Measurements from ENCODE around the gene SEC11A.

DNA sequence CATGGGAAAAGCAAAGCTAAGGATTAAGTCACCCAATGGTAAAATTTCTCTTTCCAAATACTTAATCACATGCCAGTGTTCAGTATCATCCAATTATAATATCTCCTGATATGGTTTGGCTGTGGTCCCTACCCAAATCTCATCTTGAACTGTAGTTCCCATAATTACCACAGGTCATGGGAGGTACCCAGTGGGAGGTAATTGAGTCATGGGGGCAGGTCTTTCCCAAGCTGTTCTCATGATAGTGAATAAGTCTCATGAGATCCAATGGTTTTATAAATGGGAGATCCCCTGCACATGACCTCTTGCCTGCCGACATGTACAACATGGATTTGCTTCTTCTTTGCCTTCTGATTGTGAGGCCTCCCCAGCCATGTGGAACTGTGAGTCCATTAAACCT lies 31.8 kb downstream of the SEC11A start:
- TF ChIP-seq RAD21 (IDR thresholded peaks at IDR 0.05; ENCODE audit: low read depth), result no peak
- no peak for TF ChIP-seq EP300 (IDR thresholded peaks at IDR 0.05; ENCODE audit: borderline replicate concordance)
- no peak for TF ChIP-seq YY1 (IDR thresholded peaks at IDR 0.05; ENCODE audit: low read depth)
- no peak for TF ChIP-seq NFIC (IDR thresholded peaks at IDR 0.05)
- no peak for TF ChIP-seq EGR1 (IDR thresholded peaks at IDR 0.05)
- TF ChIP-seq, protein P1, sequence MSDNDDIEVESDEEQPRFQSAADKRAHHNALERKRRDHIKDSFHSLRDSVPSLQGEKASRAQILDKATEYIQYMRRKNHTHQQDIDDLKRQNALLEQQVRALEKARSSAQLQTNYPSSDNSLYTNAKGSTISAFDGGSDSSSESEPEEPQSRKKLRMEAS (IDR thresholded peaks at IDR 0.05), result no peak
- TF ChIP-seq, protein P2, sequence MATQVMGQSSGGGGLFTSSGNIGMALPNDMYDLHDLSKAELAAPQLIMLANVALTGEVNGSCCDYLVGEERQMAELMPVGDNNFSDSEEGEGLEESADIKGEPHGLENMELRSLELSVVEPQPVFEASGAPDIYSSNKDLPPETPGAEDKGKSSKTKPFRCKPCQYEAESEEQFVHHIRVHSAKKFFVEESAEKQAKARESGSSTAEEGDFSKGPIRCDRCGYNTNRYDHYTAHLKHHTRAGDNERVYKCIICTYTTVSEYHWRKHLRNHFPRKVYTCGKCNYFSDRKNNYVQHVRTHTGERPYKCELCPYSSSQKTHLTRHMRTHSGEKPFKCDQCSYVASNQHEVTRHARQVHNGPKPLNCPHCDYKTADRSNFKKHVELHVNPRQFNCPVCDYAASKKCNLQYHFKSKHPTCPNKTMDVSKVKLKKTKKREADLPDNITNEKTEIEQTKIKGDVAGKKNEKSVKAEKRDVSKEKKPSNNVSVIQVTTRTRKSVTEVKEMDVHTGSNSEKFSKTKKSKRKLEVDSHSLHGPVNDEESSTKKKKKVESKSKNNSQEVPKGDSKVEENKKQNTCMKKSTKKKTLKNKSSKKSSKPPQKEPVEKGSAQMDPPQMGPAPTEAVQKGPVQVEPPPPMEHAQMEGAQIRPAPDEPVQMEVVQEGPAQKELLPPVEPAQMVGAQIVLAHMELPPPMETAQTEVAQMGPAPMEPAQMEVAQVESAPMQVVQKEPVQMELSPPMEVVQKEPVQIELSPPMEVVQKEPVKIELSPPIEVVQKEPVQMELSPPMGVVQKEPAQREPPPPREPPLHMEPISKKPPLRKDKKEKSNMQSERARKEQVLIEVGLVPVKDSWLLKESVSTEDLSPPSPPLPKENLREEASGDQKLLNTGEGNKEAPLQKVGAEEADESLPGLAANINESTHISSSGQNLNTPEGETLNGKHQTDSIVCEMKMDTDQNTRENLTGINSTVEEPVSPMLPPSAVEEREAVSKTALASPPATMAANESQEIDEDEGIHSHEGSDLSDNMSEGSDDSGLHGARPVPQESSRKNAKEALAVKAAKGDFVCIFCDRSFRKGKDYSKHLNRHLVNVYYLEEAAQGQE (IDR thresholded peaks at IDR 0.05; ENCODE audit: low read depth), result no peak
- TF ChIP-seq TAF1 (IDR thresholded peaks at IDR 0.05; ENCODE audit: low read depth), result no peak
